Activated CD8-positive, alpha-beta T cell treated with anti-CD3 and anti-CD28 coated beads for 36 hours (primary cell): ENCODE results near the gene AOX1. TPM values are rescaled to one million over a fixed set of nuclear protein-coding genes. Genes with fewer than 3 reads are reported as not detected.
"Not testable (repeated sequence)": the region's sequence is repeated elsewhere in the genome, so short reads cannot be mapped to it uniquely, and the experiment has no call there.

Experiments
- ATAC-seq: fragments of 200-7000 bp; cut with Tn5 transposase; one replicate; pipeline ENCODE4 v1.10.0; 2021; ENCODE audit warnings: mild to moderate bottlenecking, moderate library complexity
- CTCF ChIA-PET: fragments of 350-600 bp; sonication (Branson Sonifier 250); formaldehyde crosslinking; loops from one replicate; lab custom pipeline; 2021; ENCODE audit warnings: antibody characterized with exemption; lab: Charles Lee
- POLR2A ChIA-PET: fragments of 350-600 bp; sonication (Branson Sonifier 250); formaldehyde crosslinking; loops from one replicate; lab custom pipeline; 2021; ENCODE audit warnings: antibody characterized with exemption; lab: Charles Lee
- DNase-seq: peaks from one replicate; pipeline ENCODE4 v3.0.0-alpha.2; 2020
- H3K27ac Mint-ChIP-seq: one replicate; pipeline ENCODE4 v1.8.0; 2021; ENCODE audit warnings: mild to moderate bottlenecking, mixed read lengths
- H3K27me3 Mint-ChIP-seq: one replicate; pipeline ENCODE4 v1.8.0; 2021; ENCODE audit warnings: mixed read lengths
- H3K36me3 Mint-ChIP-seq: one replicate; pipeline ENCODE4 v1.8.0; 2021; ENCODE audit warnings: low read depth, mixed read lengths
- H3K4me1 Mint-ChIP-seq: one replicate; pipeline ENCODE4 v1.8.0; 2021; ENCODE audit warnings: low read depth, mixed read lengths
- H3K4me3 Mint-ChIP-seq: one replicate; pipeline ENCODE4 v1.8.0; 2021; ENCODE audit warnings: mild to moderate bottlenecking, moderate library complexity, mixed read lengths
- H3K9me3 Mint-ChIP-seq: one replicate; pipeline ENCODE4 v1.8.0; 2021; ENCODE audit warnings: mixed read lengths
- intact Hi-C: fragments of 100-400 bp; cut with micrococcal nuclease; formaldehyde crosslinking; loops from one replicate; pipeline ENCODE4 v1.10.0; 2022
- total RNA-seq, 2 experiments: library from RNA; stranded (reverse); gene quantifications; one replicate each; pipeline ENCODE4 v1.2.3, GENCODE V29; 2021
- TF ChIP-seq, protein P1 (sequence below): fragments of 200-600 bp; IDR thresholded peaks from one replicate; pipeline ENCODE4 v1.8.0; 2022; ENCODE audit warnings: antibody characterized with exemption, mild to moderate bottlenecking

The AOX1 gene
- total RNA-seq, 2 experiments from 2014 or later = 0.54 to 0.69 TPM

DNA sequence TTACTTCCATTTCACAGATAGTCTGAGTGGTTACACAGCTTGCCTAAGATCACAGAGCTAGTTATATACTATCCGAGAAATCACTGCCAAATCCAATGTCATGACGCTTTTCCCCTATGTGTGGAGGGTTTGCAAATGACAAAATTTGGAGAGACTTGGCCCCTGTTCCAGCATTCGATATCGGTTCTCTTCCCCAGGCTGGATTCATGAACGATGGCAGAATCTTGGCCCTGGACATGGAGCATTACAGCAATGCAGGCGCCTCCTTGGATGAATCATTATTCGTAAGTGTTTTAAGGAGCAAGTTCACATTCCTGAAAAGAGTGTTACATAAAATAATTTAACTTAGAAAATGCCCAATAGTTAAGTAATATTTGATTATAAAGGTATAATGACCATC lies 55.1 kb downstream of the AOX1 start:
- ChIA-PET CTCF (no interaction called here), POLR2A (no interaction called here)
- TF ChIP-seq, protein P1, sequence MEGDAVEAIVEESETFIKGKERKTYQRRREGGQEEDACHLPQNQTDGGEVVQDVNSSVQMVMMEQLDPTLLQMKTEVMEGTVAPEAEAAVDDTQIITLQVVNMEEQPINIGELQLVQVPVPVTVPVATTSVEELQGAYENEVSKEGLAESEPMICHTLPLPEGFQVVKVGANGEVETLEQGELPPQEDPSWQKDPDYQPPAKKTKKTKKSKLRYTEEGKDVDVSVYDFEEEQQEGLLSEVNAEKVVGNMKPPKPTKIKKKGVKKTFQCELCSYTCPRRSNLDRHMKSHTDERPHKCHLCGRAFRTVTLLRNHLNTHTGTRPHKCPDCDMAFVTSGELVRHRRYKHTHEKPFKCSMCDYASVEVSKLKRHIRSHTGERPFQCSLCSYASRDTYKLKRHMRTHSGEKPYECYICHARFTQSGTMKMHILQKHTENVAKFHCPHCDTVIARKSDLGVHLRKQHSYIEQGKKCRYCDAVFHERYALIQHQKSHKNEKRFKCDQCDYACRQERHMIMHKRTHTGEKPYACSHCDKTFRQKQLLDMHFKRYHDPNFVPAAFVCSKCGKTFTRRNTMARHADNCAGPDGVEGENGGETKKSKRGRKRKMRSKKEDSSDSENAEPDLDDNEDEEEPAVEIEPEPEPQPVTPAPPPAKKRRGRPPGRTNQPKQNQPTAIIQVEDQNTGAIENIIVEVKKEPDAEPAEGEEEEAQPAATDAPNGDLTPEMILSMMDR = no peak

DNA sequence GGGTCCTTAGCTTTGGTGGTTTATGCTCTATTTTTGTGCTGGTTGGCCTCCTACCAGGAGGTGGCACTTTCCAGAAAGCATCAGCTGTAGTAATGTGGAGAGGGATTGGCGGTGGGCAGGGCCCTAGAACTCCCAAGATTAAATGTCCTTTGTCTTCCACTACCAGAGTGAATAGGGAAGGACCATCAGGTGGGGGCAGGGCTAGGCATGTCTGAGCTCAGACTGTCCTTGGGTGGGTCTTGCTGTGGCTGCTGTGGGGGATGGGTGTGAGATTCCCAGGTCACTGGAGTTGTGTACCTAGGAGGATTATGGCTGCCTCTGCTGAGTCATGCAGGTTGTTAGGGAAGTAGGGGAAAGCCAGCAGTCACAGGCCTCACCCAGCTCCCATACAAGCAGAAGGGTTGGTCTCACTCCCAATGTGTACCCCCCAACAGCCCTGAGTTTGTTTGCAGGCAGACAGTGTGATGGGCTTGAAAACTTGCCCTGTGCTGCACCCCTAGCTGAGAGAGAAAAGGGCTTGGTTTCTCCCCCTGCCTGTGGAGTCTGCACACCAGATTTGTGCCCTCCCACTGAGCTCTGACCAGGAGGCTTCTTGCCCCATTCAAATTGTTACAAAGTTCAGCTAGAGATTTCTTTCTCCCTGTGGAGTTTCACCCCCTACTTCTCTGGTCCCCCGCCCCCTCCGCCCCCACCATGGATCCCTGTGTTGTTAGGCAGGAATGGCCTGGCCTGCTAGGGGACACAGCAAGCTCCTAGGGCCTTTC lies 62.9 kb downstream of the AOX1 start:
- intact Hi-C loops = not testable (repeated sequence)
- CTCF ChIA-PET = interaction anchor here (1.7 to 2.1 kb wide), 2 partner anchors 10 to 70 kb away, joined by 4 to 7 read pairs; no protein-coding TSS in a partner anchor

More for the DNA sequence above, 55.1 kb downstream of the AOX1 start:
- H3K4me1 Mint-ChIP-seq = no peaks in the 10 kb centered on the region
- H3K4me3 Mint-ChIP-seq = no peak overlapping the region
- H3K36me3 Mint-ChIP-seq = no peaks in the 10 kb centered on the region
- intact Hi-C loops = no loop called here
- no peaks in the 10 kb centered on the region for H3K9me3 Mint-ChIP-seq
- ATAC-seq (no peak), DNase-seq (no peak)
- H3K27me3 Mint-ChIP-seq = peaks cover 2% of the 10 kb centered on the region
- no peak overlapping the region for H3K27ac Mint-ChIP-seq

DNA sequence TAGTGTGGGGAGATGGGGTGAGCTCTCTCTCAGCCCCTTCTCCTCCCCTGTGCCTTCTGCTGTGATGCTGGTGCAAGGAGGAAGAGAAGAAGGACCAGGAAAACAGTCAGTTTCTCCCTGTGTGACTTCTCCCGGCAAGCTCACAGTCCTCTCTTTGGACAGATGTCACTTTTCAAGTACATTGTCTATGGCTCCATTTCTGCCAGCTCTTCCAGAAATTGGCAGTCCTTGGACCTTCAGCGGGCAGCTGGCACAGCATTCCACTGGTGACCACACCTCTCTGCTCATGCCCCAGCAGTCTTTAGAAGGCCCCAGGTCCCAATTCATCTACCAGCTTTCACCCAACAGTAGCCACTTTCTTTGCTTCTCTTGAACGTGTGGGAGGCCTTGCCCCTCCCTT lies 63.9 kb downstream of the AOX1 start:
- POLR2A ChIA-PET = no interaction called here
- Mint-ChIP-seq H3K27ac (no peak overlapping the region), H3K4me3 (no peak overlapping the region), H3K9me3 (no peaks in the 10 kb centered on the region), H3K36me3 (no peaks in the 10 kb centered on the region), H3K27me3 (peaks cover 9% of the 10 kb centered on the region), H3K4me1 (no peaks in the 10 kb centered on the region)
- intact Hi-C loops = no loop called here
- ATAC-seq (no peak), DNase-seq (no peak)
- CTCF ChIA-PET = interaction anchor here (0.7 to 1.7 kb wide), 2 partner anchors 11 to 56 kb away, joined by 3 to 4 read pairs; no protein-coding TSS in a partner anchor
- TF ChIP-seq, protein P1 = no peak

More for the DNA sequence above, 62.9 kb downstream of the AOX1 start:
- H3K4me3 Mint-ChIP-seq, H3K27ac Mint-ChIP-seq, ATAC-seq, H3K9me3 Mint-ChIP-seq, DNase-seq, H3K27me3 Mint-ChIP-seq, H3K4me1 Mint-ChIP-seq, H3K36me3 Mint-ChIP-seq: not testable (repeated sequence)
- POLR2A ChIA-PET = interaction anchor here (0.6 kb wide), 1 partner anchor 187 kb away, joined by 3 read pairs; no protein-coding TSS in a partner anchor

DNA sequence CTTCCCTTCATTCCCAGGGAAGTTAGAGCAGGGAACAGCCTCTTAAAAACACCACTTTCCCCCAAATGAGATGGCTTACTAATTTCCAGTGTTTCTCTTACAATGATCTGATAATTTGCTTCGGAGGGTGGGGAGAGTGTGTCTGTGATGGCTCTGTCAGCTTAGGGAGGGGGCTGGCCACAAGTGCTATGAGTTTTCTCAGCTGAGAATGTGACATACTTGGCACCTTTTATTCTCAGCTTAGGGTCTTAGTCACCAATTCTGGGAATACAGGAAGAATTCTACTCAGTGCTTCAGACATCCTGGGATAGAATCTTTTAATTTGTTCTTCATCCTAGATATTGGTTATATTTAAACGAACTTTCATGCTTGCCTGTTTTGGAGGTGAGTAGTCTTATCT lies 64.4 kb downstream of the AOX1 start:
- no peaks in the 10 kb centered on the region for H3K4me1 Mint-ChIP-seq
- ATAC-seq = no peak
- ChIA-PET CTCF (interaction anchor here (1.7 kb wide), 1 partner anchor 12 kb away, joined by 4 read pairs; no protein-coding TSS in a partner anchor), POLR2A (no interaction called here)
- TF ChIP-seq, protein P1 = no peak
- H3K9me3 Mint-ChIP-seq = no peaks in the 10 kb centered on the region
- H3K27me3 Mint-ChIP-seq = peaks cover 9% of the 10 kb centered on the region
- DNase-seq = no peak
- H3K4me3 Mint-ChIP-seq = no peak overlapping the region
- intact Hi-C loops = no loop called here
- H3K27ac Mint-ChIP-seq = no peak overlapping the region
- H3K36me3 Mint-ChIP-seq = no peaks in the 10 kb centered on the region

DNA sequence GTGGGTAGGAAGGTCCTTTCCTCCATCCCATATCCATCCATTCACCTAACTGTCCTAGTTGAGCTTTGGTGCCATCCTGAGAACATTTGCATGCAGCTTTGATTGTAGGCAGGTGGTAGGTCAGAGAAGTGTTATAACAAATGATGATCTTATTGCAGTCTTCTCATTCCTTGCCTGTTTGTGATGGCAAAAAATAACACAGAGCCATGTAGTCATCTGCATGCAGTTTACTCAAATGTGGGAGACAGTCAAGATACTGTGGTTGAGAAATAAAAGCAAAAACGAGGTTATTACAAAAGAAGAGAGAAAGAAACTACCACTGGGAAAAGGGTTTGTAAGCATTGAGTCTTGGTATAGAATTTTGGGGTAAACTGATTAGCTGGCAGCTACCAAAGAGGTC lies 66.3 kb downstream of the AOX1 start:
- CTCF ChIA-PET = no interaction called here

More for the DNA sequence above, 66.3 kb downstream of the AOX1 start:
- Mint-ChIP-seq H3K27ac (no peak overlapping the region), H3K4me1 (no peaks in the 10 kb centered on the region), H3K27me3 (peaks cover 9% of the 10 kb centered on the region), H3K4me3 (no peak overlapping the region), H3K36me3 (no peaks in the 10 kb centered on the region), H3K9me3 (no peaks in the 10 kb centered on the region)
- DNase-seq (no peak), ATAC-seq (no peak)
- intact Hi-C loops = no loop called here
- POLR2A ChIA-PET = no interaction called here
- TF ChIP-seq, protein P1 = no peak
